Hepatocyte (in vitro differentiated cells): ENCODE data around the gene SORCS3. TPM values are rescaled to one million over a fixed set of nuclear protein-coding genes. Genes with fewer than 3 reads are reported as not detected.

Experiments
- DNase-seq: peaks from one replicate; pipeline ENCODE4 v3.0.0-alpha.2; 2016; ENCODE audit warnings: low spot score
- H2AFZ ChIP-seq: fragments of 200-600 bp; sonication (generic); 2 replicates; pipeline ENCODE4 v1.6.0; 2016; ENCODE audit warnings: antibody characterized with exemption, mild to moderate bottlenecking
- H3K27ac ChIP-seq: fragments of 200-600 bp; sonication (generic); 2 replicates; pipeline ENCODE4 v1.5.1; 2016; ENCODE audit warnings: mild to moderate bottlenecking
- H3K27me3 ChIP-seq: fragments of 200-600 bp; sonication (generic); 2 replicates; pipeline ENCODE4 v1.6.1; 2016
- H3K36me3 ChIP-seq: fragments of 200-600 bp; sonication (generic); replicated peaks from 2 replicates; pipeline ENCODE4 v1.5.1; 2016; ENCODE audit warnings: low read depth; ENCODE audit not compliant: insufficient read depth
- H3K4me1 ChIP-seq: fragments of 200-600 bp; sonication (generic); 2 replicates; pipeline ENCODE4 v1.5.1; 2016; ENCODE audit warnings: mild to moderate bottlenecking, moderate library complexity; ENCODE audit not compliant: insufficient read depth
- H3K4me2 ChIP-seq: fragments of 200-600 bp; sonication (generic); 2 replicates; pipeline ENCODE4 v1.6.0; 2016
- H3K4me3 ChIP-seq: fragments of 200-600 bp; sonication (generic); 2 replicates; pipeline ENCODE4 v1.5.1; 2016; ENCODE audit warnings: mild to moderate bottlenecking
- H3K79me2 ChIP-seq: fragments of 200-600 bp; sonication (generic); 2 replicates; pipeline ENCODE4 v1.6.0; 2017; ENCODE audit warnings: mild to moderate bottlenecking
- H3K9me2 ChIP-seq: fragments of 200-600 bp; sonication (generic); replicated peaks from 2 replicates; pipeline ENCODE4 v1.6.0; 2017; ENCODE audit warnings: mild to moderate bottlenecking; ENCODE audit not compliant: insufficient read depth
- H3K9me3 ChIP-seq: fragments of 200-600 bp; sonication (generic); 2 replicates; pipeline ENCODE4 v1.5.1; 2016; ENCODE audit warnings: low read depth, mild to moderate bottlenecking
- H4K20me1 ChIP-seq: fragments of 200-600 bp; sonication (generic); 2 replicates; pipeline ENCODE4 v1.6.0; 2016; ENCODE audit warnings: mild to moderate bottlenecking; ENCODE audit not compliant: insufficient read depth, poor library complexity, severe bottlenecking
- EZH2 ChIP-seq: fragments of 200-600 bp; sonication (generic); IDR thresholded peaks from 2 replicates; pipeline ENCODE4 v1.6.1; 2016; ENCODE audit warnings: antibody characterized with exemption, mild to moderate bottlenecking, borderline replicate concordance
- EZH2phosphoT487 ChIP-seq: fragments of 200-600 bp; sonication (generic); IDR thresholded peaks from one replicate; pipeline ENCODE4 v1.6.1; 2018; ENCODE audit warnings: antibody characterized with exemption, mild to moderate bottlenecking, low read depth, moderate library complexity; ENCODE audit not compliant: unreplicated experiment, severe bottlenecking
- WGBS: methylation state at CpG from one replicate; pipeline ENCODE4 v1.1.6; 2016; ENCODE audit warnings: low lambda C conversion rate; ENCODE audit errors: missing lambda C conversion rate; 5-methylcytosine and 5-hydroxymethylcytosine counted together
- polyA plus RNA-seq: library from polyadenylated mRNA; unstranded; fragments of >200 nt; fragmentation: Nextera tagmentation; extraction: Ambion mirVana; gene quantifications from 2 replicates; pipeline ENCODE4 v1.2.1, GENCODE V29; 2016
- total RNA-seq: library from RNA; depleted of rRNA; stranded (reverse); fragments of >200 nt; gene quantifications from 2 replicates; pipeline ENCODE4 v1.2.3, GENCODE V29; 2014
- TF ChIP-seq, protein P1 (sequence below): fragments of 200-600 bp; sonication (generic); IDR thresholded peaks from 2 replicates; pipeline ENCODE4 v1.5.1; 2016; ENCODE audit warnings: antibody characterized with exemption, mild to moderate bottlenecking; ENCODE audit not compliant: poor library complexity

SORCS3 gene
- total and polyA plus RNA-seq, 2 experiments from 2014 or later = 0.59 to 0.80 TPM

- no peaks in the 10 kb centered on the region for H3K9me3 ChIP-seq
- no peaks in the 10 kb centered on the region for H3K79me2 ChIP-seq
- DNase-seq = no peak
- no peak overlapping the region for H3K4me3 ChIP-seq
- no peak overlapping the region for H3K27ac ChIP-seq
- no peaks in the 10 kb centered on the region for H4K20me1 ChIP-seq
- H3K36me3 ChIP-seq = no peaks in the 10 kb centered on the region
- WGBS = 92% methylated on average over 7 of the region's 7 CpGs
- H3K4me2 ChIP-seq = no peak overlapping the region
- no peaks in the 10 kb centered on the region for H3K4me1 ChIP-seq
- no peaks in the 10 kb centered on the region for H3K9me2 ChIP-seq
- no peak for TF ChIP-seq EZH2
- TF ChIP-seq, protein P1, sequence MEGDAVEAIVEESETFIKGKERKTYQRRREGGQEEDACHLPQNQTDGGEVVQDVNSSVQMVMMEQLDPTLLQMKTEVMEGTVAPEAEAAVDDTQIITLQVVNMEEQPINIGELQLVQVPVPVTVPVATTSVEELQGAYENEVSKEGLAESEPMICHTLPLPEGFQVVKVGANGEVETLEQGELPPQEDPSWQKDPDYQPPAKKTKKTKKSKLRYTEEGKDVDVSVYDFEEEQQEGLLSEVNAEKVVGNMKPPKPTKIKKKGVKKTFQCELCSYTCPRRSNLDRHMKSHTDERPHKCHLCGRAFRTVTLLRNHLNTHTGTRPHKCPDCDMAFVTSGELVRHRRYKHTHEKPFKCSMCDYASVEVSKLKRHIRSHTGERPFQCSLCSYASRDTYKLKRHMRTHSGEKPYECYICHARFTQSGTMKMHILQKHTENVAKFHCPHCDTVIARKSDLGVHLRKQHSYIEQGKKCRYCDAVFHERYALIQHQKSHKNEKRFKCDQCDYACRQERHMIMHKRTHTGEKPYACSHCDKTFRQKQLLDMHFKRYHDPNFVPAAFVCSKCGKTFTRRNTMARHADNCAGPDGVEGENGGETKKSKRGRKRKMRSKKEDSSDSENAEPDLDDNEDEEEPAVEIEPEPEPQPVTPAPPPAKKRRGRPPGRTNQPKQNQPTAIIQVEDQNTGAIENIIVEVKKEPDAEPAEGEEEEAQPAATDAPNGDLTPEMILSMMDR = no peak
- no peak for TF ChIP-seq EZH2phosphoT487
- no peak overlapping the region for H2AFZ ChIP-seq
- no peaks in the 10 kb centered on the region for H3K27me3 ChIP-seq
Observed at GRCh38 chr10:105266966-105267539, 626.0 kb downstream of the SORCS3 start.

- no peak for DNase-seq
- Histone ChIP-seq H3K79me2 (no peaks in the 10 kb centered on the region), H3K27me3 (no peaks in the 10 kb centered on the region), H3K9me2 (no peaks in the 10 kb centered on the region), H3K27ac (no peak overlapping the region), H4K20me1 (no peaks in the 10 kb centered on the region), H3K4me2 (no peak overlapping the region), H3K4me1 (no peaks in the 10 kb centered on the region), H2AFZ (no peak overlapping the region), H3K36me3 (no peaks in the 10 kb centered on the region), H3K4me3 (no peak overlapping the region), H3K9me3 (no peaks in the 10 kb centered on the region)
- TF ChIP-seq EZH2phosphoT487 (no peak), EZH2 (no peak)
- TF ChIP-seq, protein P1 = no peak
- WGBS = 86% methylated on average over 1 of the region's 1 CpG
Observed at GRCh38 chr10:105268961-105269360, 627.9 kb downstream of the SORCS3 start.

DNA sequence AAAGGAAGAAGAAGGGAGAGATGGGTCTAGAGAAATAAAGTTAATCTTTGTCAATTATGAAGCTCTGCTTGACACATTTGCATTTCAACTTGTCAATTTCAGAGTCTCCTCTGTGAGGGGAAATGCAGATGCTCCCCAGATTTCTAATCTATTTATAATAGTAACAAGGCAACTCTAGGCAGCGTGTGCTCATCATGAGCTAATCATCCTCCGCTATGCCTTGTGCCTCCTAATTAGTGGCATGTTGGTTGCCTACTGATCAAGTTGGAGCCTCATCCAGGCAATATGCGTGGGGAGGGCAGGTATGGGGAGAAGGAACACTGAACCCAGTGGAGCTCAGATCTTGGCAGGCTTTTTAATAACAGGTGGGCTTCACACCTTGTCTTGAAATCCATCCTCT is 628.6 kb downstream of the SORCS3 start:
- no peak for TF ChIP-seq EZH2
- TF ChIP-seq, protein P1 = no peak
- no peak for TF ChIP-seq EZH2phosphoT487
- Histone ChIP-seq H3K4me1 (no peaks in the 10 kb centered on the region), H3K27me3 (no peaks in the 10 kb centered on the region), H2AFZ (no peak overlapping the region), H3K4me3 (no peak overlapping the region), H3K36me3 (no peaks in the 10 kb centered on the region), H3K27ac (no peak overlapping the region), H3K9me3 (no peaks in the 10 kb centered on the region), H3K9me2 (no peaks in the 10 kb centered on the region), H3K4me2 (no peak overlapping the region), H3K79me2 (no peaks in the 10 kb centered on the region), H4K20me1 (no peaks in the 10 kb centered on the region)
- DNase-seq = no peak
- WGBS = 92% methylated on average over 3 of the region's 3 CpGs
